Measurements from ENCODE around the gene DOHH. TPM values are rescaled to one million over a fixed set of nuclear protein-coding genes. Genes with fewer than 3 reads are reported as not detected.
A peak's percentile ranks its signal among the peaks of the same experiment; 100 is the strongest.

The DOHH gene
- total and polyA plus RNA-seq, 9 of the 15 experiments (the other 6 are each of a cell fraction or from before 2014, with no cell fraction given) = 0.14 to 47.2 (median 5.1) TPM

DNA sequence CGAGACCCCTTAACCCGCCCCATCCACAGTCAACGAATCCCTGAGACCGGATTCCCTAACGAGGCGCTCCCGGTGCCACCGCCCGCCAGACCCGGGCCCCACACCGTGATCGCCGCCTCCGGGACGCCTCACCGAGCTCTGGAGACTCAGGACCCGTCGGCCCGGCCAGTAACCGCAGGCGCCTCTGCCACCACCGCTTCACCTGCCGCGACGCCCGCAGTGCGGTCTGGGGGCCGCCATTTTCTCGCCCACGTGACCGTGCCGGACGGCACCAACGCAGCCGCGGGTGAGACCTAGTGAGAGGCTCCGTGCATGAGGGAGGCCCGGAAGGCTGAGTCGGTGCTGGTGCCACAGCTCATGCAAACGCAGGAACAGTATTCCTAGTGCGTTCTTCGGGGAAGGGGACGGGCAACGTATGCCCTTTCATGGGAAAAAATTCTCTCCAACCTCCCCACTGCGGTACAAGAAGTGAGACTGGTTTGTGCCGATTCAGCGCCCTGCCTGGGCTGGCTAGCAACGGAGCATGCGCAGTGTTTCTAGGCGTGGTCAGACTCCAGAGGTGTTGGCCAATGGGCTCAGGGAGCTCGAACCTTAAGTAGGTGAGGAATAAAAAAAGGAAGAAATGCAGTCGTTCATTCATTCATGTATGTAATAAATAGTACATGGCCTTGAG lies at the start of gene DOHH (continued):
- TF ChIP-seq, protein P1, sequence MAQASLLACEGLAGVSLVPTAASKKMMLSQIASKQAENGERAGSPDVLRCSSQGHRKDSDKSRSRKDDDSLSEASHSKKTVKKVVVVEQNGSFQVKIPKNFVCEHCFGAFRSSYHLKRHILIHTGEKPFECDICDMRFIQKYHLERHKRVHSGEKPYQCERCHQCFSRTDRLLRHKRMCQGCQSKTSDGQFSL (CRISPR knock-in tag; IDR thresholded peaks at IDR 0.05) = no peak
- TF ChIP-seq, protein P1 (tag; IDR thresholded peaks at IDR 0.05) = no peak
- TF ChIP-seq ZZZ3 (IDR thresholded peaks at IDR 0.05) = no peak
- TF ChIP-seq, protein P2, sequence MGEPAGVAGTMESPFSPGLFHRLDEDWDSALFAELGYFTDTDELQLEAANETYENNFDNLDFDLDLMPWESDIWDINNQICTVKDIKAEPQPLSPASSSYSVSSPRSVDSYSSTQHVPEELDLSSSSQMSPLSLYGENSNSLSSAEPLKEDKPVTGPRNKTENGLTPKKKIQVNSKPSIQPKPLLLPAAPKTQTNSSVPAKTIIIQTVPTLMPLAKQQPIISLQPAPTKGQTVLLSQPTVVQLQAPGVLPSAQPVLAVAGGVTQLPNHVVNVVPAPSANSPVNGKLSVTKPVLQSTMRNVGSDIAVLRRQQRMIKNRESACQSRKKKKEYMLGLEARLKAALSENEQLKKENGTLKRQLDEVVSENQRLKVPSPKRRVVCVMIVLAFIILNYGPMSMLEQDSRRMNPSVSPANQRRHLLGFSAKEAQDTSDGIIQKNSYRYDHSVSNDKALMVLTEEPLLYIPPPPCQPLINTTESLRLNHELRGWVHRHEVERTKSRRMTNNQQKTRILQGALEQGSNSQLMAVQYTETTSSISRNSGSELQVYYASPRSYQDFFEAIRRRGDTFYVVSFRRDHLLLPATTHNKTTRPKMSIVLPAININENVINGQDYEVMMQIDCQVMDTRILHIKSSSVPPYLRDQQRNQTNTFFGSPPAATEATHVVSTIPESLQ (CRISPR knock-in tag; IDR thresholded peaks at IDR 0.05) = peak; percentile 81
- 0 out of 2 replicates have a peak, but pooled peaks have one; percentile 20 for TF ChIP-seq ZNF282 (CRISPR knock-in tag; IDR thresholded peaks at IDR 0.05)
- peak; percentile 84 for TF ChIP-seq L3MBTL2 (IDR thresholded peaks at IDR 0.05)
- TF ChIP-seq, protein P3, sequence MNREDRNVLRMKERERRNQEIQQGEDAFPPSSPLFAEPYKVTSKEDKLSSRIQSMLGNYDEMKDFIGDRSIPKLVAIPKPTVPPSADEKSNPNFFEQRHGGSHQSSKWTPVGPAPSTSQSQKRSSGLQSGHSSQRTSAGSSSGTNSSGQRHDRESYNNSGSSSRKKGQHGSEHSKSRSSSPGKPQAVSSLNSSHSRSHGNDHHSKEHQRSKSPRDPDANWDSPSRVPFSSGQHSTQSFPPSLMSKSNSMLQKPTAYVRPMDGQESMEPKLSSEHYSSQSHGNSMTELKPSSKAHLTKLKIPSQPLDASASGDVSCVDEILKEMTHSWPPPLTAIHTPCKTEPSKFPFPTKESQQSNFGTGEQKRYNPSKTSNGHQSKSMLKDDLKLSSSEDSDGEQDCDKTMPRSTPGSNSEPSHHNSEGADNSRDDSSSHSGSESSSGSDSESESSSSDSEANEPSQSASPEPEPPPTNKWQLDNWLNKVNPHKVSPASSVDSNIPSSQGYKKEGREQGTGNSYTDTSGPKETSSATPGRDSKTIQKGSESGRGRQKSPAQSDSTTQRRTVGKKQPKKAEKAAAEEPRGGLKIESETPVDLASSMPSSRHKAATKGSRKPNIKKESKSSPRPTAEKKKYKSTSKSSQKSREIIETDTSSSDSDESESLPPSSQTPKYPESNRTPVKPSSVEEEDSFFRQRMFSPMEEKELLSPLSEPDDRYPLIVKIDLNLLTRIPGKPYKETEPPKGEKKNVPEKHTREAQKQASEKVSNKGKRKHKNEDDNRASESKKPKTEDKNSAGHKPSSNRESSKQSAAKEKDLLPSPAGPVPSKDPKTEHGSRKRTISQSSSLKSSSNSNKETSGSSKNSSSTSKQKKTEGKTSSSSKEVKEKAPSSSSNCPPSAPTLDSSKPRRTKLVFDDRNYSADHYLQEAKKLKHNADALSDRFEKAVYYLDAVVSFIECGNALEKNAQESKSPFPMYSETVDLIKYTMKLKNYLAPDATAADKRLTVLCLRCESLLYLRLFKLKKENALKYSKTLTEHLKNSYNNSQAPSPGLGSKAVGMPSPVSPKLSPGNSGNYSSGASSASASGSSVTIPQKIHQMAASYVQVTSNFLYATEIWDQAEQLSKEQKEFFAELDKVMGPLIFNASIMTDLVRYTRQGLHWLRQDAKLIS (CRISPR knock-in tag; IDR thresholded peaks at IDR 0.05) = peak; percentile 77; the same call in 1 of the 2 replicates
- peak; percentile 69; the same call in 1 of the 2 replicates for TF ChIP-seq FOXM1 (IDR thresholded peaks at IDR 0.05; ENCODE audit: low read depth)
- TF ChIP-seq FOXM1 (CRISPR knock-in tag; IDR thresholded peaks at IDR 0.05; ENCODE audit: low read depth) = no peak
- TF ChIP-seq, protein P4, sequence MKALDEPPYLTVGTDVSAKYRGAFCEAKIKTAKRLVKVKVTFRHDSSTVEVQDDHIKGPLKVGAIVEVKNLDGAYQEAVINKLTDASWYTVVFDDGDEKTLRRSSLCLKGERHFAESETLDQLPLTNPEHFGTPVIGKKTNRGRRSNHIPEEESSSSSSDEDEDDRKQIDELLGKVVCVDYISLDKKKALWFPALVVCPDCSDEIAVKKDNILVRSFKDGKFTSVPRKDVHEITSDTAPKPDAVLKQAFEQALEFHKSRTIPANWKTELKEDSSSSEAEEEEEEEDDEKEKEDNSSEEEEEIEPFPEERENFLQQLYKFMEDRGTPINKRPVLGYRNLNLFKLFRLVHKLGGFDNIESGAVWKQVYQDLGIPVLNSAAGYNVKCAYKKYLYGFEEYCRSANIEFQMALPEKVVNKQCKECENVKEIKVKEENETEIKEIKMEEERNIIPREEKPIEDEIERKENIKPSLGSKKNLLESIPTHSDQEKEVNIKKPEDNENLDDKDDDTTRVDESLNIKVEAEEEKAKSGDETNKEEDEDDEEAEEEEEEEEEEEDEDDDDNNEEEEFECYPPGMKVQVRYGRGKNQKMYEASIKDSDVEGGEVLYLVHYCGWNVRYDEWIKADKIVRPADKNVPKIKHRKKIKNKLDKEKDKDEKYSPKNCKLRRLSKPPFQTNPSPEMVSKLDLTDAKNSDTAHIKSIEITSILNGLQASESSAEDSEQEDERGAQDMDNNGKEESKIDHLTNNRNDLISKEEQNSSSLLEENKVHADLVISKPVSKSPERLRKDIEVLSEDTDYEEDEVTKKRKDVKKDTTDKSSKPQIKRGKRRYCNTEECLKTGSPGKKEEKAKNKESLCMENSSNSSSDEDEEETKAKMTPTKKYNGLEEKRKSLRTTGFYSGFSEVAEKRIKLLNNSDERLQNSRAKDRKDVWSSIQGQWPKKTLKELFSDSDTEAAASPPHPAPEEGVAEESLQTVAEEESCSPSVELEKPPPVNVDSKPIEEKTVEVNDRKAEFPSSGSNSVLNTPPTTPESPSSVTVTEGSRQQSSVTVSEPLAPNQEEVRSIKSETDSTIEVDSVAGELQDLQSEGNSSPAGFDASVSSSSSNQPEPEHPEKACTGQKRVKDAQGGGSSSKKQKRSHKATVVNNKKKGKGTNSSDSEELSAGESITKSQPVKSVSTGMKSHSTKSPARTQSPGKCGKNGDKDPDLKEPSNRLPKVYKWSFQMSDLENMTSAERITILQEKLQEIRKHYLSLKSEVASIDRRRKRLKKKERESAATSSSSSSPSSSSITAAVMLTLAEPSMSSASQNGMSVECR (CRISPR knock-in tag; IDR thresholded peaks at IDR 0.05) = peak; percentile 98
- peak; percentile 84 for TF ChIP-seq MAFF (IDR thresholded peaks at IDR 0.05; ENCODE audit: low read length)
- TF ChIP-seq DMBX1 (CRISPR knock-in tag; IDR thresholded peaks at IDR 0.05; ENCODE audit: borderline replicate concordance) = 0 out of 2 replicates have a peak, but pooled peaks have one; percentile 17
- no peak for TF ChIP-seq HNRNPK (IDR thresholded peaks at IDR 0.05; ENCODE audit: low read depth, low read length, poor library complexity, severe bottlenecking)
- peak; percentile 73 for TF ChIP-seq CCNT2 (IDR thresholded peaks at IDR 0.05; ENCODE audit: borderline replicate concordance, extremely low read depth, insufficient read length, low read depth, low read length)
- TF ChIP-seq CC2D1A (IDR thresholded peaks at IDR 0.05) = no peak
